Stimulated activated CD4-positive, alpha-beta T cell treated with anti-CD3 and anti-CD28 coated beads, Interleukin-1b, Interleukin-23, amount 100 ng/mL, for 48 hours (primary cell): ENCODE data around the gene ZNF200.
A peak's percentile ranks its signal among the peaks of the same experiment; 100 is the strongest.

ENCODE experiments used
- DNase-seq: peaks from one replicate; pipeline ENCODE4 v3.0.0-alpha.2; 2020

ZNF200 gene

DNA sequence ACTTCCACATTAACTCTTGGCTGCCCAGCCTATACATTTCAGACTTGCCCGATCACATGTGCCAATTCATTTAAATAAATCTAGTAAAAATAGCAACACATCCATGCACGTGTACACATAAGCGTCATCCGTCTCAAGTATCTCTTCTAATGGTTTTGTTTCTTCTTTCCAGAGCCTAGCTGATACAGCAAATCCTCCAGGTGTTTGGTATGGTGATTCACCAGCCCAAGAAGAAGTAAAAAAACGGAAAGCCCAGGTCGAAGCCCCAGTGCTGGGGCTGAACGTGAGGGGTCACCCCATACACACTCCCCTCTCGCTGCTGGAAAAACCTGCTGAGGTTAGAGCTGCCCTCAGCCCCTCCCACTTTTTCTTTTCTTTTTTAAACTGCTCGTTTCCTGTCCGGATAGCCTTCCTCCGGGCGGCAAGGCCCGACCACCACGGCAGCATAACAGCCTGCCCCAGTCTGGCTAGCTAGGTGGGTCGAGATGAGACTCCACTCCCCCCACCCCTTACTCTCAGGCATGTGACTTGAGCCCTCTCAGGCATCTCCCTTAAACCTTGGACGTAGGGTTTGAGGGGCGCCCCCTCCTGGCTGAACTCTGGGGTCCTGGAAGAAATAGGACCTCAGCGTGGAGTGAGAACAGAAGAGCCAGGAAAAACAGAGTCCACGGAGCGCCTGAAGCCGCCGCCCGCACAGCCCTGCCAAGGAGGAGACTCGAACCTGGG, 60.9 kb downstream of the ZNF200 start:
- DNase-seq: peak; percentile 40
